Measurements from ENCODE around the gene FHAD1.

GRCh38 chr1:15410884-15411245, 163.8 kb downstream of the FHAD1 start:
- TF ChIP-seq, protein P1, sequence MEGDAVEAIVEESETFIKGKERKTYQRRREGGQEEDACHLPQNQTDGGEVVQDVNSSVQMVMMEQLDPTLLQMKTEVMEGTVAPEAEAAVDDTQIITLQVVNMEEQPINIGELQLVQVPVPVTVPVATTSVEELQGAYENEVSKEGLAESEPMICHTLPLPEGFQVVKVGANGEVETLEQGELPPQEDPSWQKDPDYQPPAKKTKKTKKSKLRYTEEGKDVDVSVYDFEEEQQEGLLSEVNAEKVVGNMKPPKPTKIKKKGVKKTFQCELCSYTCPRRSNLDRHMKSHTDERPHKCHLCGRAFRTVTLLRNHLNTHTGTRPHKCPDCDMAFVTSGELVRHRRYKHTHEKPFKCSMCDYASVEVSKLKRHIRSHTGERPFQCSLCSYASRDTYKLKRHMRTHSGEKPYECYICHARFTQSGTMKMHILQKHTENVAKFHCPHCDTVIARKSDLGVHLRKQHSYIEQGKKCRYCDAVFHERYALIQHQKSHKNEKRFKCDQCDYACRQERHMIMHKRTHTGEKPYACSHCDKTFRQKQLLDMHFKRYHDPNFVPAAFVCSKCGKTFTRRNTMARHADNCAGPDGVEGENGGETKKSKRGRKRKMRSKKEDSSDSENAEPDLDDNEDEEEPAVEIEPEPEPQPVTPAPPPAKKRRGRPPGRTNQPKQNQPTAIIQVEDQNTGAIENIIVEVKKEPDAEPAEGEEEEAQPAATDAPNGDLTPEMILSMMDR (IDR thresholded peaks at IDR 0.05), result no peak
- TF ChIP-seq POLR2A (IDR thresholded peaks at IDR 0.05), result no peak
